HG03139 (cell line): ENCODE results near the gene ALDH1A1.

Experiments
- ATAC-seq: cut with Tn5 transposase; IDR thresholded peaks from one replicate; pipeline ENCODE4 v1.9.1; 2021; ENCODE audit not compliant: unreplicated experiment

Gene ALDH1A1

DNA sequence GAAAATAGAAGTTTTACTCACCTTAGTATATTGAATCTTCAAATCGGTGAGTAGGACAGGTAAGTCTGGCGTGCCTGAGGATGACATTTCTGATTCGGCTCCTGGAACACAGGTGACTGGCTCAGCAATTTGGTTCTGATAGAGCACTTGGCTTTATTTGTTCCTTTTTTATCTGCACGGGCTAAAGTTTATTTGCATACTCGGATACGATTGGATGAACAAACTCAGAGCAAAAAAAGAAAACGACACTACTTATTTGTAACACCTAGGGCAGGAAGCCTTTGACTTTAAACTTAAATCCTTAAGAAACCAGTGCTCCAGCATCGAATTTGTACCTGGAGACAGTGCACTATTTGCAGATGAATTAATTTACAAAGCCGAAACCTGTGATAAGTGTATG lies at the start of gene ALDH1A1:
Gene ALDH1A1, minus strand, starts transcription at position 140 of the 400 bp plus-strand sequence. Its CDS starts 53 bp downstream, at position 87.
- ATAC-seq: no peak

DNA sequence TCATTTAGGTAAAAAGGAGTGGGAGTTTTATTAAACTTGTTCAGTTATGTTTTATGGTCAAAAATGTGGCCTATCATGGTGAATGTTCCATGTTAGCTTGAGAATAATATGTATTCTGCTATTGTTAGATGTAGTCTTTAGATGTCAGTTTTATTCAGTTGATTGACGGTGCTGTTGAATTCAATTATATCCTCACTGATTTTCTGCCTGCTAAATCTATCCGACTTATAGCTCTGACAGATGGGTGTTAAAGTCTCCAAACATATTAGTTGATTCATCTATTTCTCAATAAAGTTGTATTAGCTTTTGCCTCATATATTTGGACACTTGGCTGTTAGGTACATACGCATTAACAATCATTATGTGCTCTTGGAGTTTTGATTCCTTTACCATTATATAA lies 49.0 kb upstream of the ALDH1A1 start:
- ATAC-seq: no peak

DNA sequence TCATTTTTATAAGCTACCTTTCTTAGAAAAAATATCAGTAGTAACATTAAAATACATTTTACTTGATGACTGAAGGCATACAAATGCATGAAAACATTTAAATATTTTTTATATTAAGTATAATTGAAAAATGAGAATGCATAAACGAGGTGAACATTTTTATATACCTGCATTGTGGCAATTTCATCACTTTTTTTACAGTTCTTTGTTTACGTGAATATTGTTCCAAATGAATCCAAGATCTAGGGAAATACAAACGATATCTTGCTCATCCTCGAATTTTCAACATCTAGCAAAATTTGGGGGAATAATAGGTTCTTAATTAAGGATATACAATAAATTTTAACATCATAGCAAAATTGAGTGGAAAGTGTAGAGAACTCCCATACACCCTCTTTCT lies 45.5 kb upstream of the ALDH1A1 start:
- ATAC-seq: no peak

DNA sequence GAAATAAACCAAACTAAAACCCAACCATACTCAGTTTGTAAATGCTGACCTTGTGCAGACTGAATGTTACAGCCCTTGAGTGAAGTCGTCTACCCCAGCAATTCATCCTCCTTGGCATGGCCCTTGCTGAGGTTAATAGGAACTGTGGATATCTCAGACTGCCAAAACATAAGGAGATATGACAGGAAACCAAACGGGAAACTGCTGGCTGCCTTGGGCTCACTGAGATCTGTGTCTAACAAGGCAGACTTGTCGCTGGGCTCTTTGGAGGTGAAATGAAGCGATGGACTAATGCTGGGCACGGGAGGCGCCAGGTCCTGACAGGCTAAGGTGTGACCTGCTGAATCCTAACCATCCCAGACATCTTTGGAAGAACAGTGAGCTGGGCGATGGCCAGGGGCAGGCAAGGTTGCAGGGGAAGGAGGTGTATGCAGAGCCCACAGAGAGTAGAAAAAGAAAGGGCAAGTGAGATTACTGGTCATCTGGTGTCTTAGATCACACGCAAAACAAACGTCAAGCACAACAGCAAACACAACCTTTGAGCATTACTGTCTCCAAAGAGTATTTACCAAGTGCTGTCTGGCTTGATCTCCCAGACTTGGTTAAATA lies 44.6 kb upstream of the ALDH1A1 start:
- ATAC-seq: no peak

DNA sequence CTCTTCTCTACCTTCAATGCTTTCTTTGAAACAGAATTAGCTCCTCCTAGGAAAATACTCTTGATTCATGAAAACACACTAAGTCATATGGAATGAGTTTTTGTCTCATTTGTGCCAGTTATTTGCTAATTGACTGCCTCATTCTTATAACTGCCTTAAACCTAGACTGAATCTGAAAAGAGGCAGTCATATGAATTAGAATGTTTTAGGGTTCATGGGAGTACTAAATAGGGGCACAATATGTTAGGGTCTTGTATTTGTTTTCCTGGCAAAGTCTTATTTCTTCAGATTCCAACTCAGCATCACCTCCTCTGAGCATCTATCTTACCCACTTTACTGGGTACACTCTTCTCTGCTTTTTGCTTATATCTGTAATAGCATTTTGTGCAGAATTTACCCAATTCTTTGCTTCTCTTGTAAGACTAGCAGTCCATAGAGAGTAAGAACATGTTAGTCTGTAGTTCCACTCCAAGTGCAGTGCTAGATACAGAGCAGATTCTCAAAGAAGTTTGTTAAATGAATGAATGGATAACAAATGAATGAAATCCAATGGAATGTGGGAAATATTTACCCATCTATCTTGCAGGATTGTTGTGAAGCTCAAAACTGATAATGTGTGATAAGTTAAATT lies 43.9 kb upstream of the ALDH1A1 start:
- no peak for ATAC-seq

DNA sequence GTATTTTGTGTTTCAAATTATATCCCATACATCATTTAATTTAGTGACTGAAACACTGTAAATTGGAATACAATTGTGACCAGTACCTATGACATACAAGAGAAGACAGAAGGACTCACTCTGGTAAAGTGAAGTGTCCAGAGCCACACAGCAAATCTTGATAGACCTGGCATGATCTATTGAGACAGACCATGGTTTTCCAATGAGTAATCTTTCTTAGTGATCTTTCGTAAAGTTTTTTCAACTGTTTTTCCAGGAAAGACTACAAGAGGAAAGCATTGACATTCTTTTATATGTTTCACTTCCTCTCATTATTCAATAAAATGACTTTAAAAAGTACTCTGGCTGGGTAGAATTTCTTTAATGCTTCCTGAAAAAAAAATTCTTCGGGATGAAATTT lies 43.3 kb upstream of the ALDH1A1 start:
- no peak for ATAC-seq

DNA sequence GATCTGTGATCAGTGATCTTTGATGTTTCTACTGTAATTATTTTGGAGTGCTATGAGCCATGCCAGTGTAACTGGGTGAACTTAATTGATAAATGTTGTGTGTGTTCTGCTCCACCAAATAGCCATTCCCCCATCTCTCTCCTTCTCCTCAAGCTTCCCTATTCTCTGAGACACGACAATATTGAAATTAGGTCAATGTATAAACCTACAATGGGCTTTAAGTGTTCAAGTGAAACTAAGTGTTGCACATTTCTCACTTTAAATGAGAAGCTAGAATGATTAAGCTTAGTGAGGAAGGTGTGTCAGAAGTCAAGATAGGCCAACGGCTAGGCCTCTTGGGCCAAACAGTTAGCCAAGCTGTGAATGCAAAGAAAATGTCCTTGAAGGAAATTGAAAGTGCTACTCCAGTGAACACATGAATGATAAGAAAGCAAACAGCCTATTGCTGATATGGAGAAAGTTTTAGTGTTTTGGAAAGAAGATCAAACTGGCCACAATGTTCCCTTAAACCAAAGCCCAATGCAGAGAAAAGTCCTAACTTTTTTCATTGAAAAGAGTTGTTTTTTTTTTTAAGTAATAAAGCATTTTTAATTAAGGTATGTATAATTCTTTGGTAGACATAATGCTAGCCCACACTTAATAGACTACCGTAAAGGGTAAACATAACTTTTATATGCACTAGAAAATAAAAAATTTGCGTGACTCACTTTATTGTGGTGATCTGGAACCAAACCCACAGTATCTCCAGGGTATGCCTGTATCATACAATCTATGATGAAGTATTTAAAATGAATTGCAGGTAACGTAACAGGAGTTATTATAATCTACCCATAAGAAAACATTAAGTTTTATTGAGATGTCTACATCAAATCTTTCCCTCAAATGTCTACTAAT lies 42.5 kb upstream of the ALDH1A1 start:
- no peak for ATAC-seq

DNA sequence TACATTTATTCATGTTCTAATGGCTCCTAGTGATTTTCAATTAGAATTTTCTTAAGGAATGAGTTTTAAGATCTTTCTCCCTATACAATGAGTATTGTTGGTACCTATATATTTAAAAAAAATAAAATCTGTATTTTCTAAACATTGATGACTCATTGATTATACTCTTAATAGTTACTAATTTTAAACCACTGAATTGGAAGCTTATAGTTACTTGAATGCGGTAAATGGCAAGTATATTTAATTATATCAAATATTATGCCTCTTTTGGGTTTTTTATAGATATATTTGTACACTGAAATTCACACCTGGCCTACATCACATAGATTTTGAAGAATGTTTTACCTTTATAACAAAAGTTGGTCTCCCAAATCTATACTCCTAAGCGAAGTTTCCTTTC lies 38.9 kb upstream of the ALDH1A1 start:
- ATAC-seq: no peak

DNA sequence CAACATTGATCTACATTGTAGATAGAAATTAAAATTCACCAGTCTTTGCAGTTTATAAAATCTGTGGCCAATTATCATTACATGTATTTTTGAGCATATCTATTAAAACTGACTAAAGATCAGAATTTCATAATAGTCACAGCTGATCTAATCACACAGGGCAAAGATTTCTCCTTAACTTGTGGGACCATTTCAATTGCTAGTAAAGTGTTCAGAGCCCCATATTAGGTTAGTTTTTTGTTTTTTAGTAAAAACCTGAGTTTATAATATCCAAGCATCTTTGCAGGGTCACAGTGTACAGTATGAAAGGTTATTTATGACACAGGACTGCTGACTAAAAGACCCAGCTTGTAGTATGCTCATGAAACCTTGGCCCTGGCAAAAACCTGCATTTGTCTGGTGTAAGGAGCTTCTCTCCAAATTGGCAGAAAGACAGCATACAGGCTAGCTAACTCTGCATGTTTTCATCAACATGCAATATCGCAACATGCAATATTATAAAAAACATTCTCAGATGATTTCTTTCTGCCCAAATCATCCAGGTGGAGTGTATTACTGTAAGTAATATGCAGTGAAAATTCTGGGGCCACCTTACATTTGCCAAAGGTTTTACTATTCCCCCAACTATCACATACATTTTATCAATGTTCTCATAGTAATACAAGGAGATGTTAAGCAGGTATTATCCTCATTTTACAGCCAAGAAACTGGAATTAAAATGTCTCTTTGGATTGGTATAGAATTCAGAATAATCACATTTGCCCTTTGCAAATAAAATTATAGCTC lies 37.7 kb upstream of the ALDH1A1 start:
- no peak for ATAC-seq

DNA sequence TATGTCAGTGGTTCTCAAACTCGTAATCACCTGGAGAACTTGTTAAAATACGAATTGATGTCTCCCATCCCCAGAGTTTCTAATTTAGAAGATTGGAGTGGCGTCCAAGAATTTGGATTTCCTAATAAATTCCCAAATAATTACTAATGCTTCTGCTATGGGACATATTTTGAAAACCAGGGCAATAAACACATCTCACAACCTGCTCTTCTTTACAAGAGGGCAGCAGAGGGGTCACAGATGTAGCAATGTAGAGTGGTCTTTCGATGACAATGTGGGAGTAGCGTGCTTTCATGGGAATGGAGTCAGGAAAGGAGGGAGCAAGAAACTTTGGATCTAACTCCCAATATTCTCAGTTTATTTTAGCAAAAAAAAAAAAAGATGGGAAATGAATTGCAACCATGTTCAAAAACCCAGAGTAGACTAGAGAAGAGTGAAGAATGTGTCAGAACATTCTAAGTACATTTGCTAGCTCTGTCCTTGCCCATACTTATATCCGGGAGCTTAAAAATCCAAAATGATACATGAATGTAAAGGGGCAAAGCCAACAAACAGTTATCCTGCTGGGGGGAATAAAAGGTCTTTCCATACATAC lies 33.8 kb upstream of the ALDH1A1 start:
- ATAC-seq: no peak

DNA sequence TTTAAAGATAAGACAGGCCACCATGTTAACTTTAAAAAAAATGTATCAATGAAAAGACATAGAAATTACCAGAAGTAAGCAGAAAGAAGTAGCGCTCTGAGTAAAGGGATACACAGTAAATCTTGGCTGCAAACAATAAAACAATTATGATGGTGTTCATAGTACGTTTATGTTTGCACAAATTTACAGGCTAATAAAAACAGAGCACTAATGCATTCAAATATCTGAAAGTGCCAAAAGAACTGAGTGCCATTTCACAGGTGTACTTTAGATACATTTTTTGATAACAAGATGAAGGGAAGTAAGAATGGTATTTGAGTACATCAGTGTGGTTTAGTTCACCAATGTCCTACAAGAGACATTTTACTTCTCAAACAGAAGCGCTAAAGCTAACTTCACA lies 32.9 kb upstream of the ALDH1A1 start:
- no peak for ATAC-seq

DNA sequence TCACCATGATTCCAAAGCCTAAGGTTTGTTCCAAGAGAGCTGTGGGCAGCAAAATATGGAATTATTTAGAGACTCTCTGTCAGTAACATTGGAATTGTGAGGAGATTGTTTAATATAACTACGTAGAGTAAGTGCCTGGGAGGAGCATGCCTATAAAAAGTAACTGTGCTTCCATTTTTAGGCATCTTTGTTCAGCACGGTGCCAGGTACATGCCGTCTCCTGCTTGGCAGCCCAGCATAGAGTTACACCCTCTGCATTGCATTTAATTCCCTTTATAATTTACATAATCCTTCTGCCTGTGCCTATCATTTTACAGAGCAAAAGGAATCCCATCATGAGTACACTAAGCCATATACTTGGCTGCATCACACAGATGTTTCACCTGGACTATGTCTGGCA lies 32.1 kb upstream of the ALDH1A1 start:
- ATAC-seq: no peak

DNA sequence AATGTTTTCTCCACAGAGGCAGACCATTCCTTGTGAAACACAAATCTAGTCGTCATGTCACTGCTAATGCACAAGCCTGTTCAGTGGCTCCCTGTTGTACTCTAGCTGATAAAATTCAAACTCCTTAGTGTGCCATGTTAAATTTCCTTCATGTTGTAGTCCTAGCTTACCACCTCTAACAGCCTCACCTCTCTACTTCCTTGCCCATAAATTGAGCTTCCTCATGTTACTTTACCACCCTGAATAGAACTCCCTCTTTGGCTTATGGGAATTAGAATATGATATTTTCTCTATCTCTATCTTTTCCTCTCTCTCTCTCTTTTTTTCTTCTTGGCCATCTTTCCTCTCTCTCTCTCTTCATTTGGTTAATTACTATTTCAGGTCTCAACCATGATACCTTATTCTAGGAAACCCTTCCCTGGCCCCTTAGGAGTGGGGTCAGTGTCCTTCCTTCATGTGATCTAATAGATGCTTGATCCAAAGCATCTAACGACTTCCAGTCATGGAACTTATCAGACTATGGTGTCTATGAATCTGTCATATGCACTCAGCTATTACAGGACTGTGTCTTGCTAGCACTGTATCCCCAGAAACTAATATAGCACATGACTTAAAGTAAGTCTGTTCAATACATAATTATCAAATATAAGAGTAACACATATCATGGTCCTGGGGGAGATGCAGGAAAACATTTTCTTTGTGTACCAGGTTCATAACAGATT lies 31.5 kb upstream of the ALDH1A1 start:
- no peak for ATAC-seq

DNA sequence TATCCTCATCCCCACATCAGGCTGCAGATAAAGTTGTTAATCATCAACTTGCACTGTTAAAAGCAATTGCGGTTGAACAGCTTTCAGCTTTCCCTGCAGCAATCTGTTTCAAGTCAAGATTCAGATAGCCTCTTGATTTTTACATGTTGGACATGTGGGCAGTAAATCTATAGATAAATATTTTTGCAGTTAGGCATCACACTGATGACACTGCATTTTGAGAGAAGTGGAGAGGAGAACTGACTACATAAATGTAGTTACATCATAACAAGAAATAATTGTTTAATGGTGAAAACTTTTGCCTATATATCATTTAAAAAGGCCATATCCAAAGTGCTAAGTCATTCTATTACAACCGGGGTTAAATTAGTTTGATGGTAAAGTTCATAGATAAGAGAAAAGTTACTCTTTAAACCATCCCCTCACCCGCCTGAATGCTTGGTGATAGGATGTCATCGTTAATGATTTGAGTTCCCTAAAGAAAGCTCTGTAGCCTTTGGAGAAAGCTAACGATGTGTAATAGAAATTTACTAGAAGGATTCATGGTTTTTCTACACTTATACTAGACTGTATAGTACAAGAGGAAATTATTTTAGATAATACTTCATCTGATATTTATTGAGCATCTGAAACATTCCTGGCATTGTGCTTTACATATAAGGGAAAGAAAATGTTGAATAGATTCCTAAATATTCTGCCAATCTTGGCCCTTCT lies 30.8 kb upstream of the ALDH1A1 start:
- ATAC-seq: no peak

DNA sequence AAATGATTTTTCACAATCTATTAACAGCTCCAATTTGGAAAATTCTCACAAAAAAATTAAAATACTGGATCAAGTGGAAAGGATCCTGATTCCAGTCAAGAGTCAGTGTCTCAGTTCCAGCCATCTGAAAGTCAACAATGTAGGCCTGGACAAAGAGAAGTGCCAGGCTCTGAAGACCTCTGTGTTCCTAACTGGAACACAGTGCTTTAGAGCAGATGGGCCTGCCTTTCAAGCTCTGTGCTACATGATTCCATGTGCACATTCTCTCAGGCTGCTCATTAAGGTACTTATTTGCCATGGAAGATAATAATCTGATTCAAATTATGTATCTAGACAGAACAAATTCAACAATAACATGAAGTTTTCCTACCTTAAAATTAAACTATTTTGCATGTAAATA lies 30.2 kb upstream of the ALDH1A1 start:
- no peak for ATAC-seq

DNA sequence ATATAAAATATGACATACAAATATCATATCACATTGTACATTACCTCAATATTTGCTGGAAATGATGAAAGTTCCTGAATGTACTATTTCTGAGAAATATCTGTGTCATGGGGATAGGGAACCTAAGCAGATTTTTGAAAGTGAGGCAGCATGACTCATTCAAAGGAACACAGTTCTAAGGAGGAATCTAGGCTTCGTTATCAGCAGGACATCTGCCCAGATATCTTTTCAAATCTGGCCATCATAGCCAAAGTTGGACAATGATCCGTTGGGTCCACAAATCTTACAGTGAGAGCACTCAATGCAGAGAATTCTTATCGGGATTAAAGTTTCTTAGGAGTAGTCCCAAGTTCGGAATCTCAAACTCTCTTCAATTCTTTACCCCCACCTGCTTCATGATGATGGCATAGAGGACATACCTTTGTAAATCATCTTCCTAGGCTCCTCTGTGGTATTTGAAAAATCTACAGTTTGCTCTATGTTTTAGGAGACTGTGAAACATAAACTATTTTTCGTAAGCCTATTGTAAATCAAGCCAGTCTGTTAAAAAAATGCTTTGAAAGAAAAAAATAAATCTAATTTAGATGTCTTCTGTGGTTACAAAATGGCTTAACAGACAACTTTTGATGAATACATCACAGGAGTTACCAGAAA lies 29.4 kb upstream of the ALDH1A1 start:
- no peak for ATAC-seq

DNA sequence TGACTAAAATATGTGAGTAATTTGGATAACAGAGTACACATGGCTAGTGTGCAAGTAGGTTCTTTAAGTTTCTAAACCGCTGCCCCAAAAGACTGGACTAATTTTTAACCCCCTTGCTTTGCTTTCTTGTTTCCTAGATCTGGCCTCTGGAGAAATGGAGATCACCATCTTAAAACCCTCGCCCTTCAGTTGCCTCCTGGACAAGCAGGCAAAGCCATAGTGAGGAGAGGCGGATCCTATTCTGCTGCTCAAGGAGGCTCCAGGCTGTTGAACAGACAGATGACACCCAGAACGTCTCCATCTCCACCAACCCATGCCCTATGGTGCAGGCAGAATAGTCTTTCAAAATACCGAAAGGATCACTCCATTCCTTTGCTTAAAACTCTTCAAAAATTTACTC lies 28.6 kb upstream of the ALDH1A1 start:
- no peak for ATAC-seq

DNA sequence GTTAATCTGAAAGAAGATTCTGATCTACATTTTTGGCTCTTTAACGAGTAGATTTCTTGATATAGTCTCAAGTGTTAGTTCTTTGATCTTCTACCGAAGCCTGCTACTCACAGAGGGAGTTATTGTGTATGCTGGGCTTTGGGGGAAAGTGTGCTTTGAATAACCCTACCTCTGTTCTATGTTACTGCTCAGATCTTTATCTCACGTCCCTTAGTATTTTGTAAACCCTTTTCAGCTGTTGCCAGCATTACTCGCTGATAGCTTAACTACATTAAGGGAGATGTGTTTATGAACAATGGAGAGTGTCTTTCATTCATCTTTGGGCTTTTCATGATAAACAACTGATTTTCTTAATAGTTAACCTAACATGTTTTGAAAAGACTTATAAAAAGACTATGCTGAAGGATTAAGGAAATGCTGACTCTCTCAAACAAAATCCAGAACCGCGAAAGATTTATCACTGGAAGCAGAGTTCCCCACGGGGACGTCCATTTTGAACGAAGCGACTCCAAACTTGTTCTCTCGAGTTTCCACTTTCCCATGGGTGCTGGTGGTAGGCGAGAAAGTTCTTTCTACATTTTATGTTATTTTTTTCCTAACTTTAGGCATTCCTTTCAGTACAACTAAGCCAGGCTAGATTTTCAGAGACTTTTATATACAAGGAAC lies 27.9 kb upstream of the ALDH1A1 start:
- ATAC-seq: no peak

DNA sequence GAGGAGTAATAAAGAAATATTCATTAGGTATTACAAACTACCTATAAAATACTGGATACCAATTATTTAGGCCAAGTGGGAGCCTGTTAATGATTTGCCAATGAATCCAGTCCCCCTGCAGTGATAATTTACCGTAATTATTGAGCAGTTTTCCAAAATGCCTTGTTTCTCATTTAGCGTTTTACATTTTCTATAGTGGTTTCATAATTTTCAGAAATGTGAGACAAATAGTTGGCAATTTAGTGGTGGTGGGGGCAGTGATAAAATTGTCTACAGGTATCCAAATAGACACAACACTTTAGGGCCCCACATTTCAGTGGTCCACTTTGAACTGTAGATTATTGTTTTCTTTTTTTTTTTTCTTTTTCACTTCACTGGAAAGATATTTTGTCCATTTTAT lies 27.3 kb upstream of the ALDH1A1 start:
- ATAC-seq: no peak
